NCI-H1105 treated with DMSO at 0.1 percent for 48 hours (cell line): ENCODE measurements around the gene EMD.
"Not testable (repeated sequence)": the region's sequence is repeated elsewhere in the genome, so short reads cannot be mapped to it uniquely, and the experiment has no call there.

Source experiments
- DNase-seq: peaks from one replicate; lab custom pipeline; 2025; lab: John Stamatoyannopoulos, UW

The EMD gene

GRCh38 chrX:154396363-154396762 is 17.3 kb downstream of the EMD start:
- DNase-seq: not testable (repeated sequence)

GRCh38 chrX:154396973-154397887 is 18.1 kb downstream of the EMD start:
- peak; percentile 58 for DNase-seq

- DNase-seq: peak; percentile 99
Measured at GRCh38 chrX:154397888-154398667, 19.0 kb downstream of the EMD start, which contains the start of gene RPL10. TSS of gene RPL10 (plus strand) at chrX:154398377. CDS start at chrX:154398520, 143 bp downstream.

- DNase-seq: peak; percentile 85
Measured at GRCh38 chrX:154398668-154399526, 19.8 kb downstream of the EMD start.

GRCh38 chrX:154399527-154400368 is 20.7 kb downstream of the EMD start:
- DNase-seq: no peak

GRCh38 chrX:154400369-154400817 is 21.3 kb downstream of the EMD start:
- DNase-seq: not testable (repeated sequence)

GRCh38 chrX:154401045-154401799 is 22.1 kb downstream of the EMD start:
- no peak for DNase-seq

- DNase-seq: no peak
Measured at GRCh38 chrX:154401918-154402621, 23.0 kb downstream of the EMD start.

- no peak for DNase-seq
Measured at GRCh38 chrX:154402622-154403127, 23.6 kb downstream of the EMD start.

- DNase-seq: no peak
Measured at GRCh38 chrX:154403192-154403591, 24.1 kb downstream of the EMD start.

GRCh38 chrX:154403858-154404257 is 24.8 kb downstream of the EMD start:
- no peak for DNase-seq

GRCh38 chrX:154404625-154405192 is 25.6 kb downstream of the EMD start:
- DNase-seq: no peak

GRCh38 chrX:154408659-154409221 is 29.6 kb downstream of the EMD start:
- no peak for DNase-seq

- DNase-seq: no peak
Measured at GRCh38 chrX:154409222-154409871, 30.3 kb downstream of the EMD start, which contains the start of gene DNASE1L1. TSS of gene DNASE1L1 (minus strand) at chrX:154409254. CDS start at chrX:154405568, 3,686 bp downstream.

- peak; percentile 87 for DNase-seq
Measured at GRCh38 chrX:154411981-154412340, 32.9 kb downstream of the EMD start.

GRCh38 chrX:154412468-154412867 is 33.4 kb downstream of the EMD start:
- no peak for DNase-seq

- DNase-seq: no peak
Measured at GRCh38 chrX:154413142-154413541, 34.0 kb downstream of the EMD start.

- peak; percentile 86 for DNase-seq
Measured at GRCh38 chrX:154417157-154417556, 38.1 kb downstream of the EMD start.
